Ovary (tissue), 3 donors: ENCODE results near the gene NRROS.

ENCODE experiments used
- CTCF ChIP-seq, 3 donors: fragments of 450-650 bp in 2 of 3; fragments of 200-600 bp in 1 of 3; IDR thresholded peaks; one replicate each; pipeline versions ENCODE4 v1.5.1 to v1.8.0; 2016 to 2022; ENCODE audit warnings: antibody characterized with exemption in 3 of 3, mild to moderate bottlenecking in 1 of 3
- EP300 ChIP-seq: sonication (generic); formaldehyde crosslinking; IDR thresholded peaks from one replicate; pipeline ENCODE4 v1.6.1; 2017; ENCODE audit warnings: antibody characterized with exemption
- POLR2A ChIP-seq: fragments of 450-650 bp; IDR thresholded peaks from one replicate; pipeline ENCODE4 v1.6.1; 2017; ENCODE audit warnings: antibody characterized with exemption, mild to moderate bottlenecking, moderate library complexity
- donor health status: DM: no; HTN: no; CAD: no.

- TF ChIP-seq CTCF (IDR thresholded peaks at IDR 0.05) (no peak), POLR2A (no peak), EP300 (no peak)
Measured at GRCh38 chr3:196645096-196645495, 5.6 kb downstream of the NRROS start.
